SK-N-SH (cell line): Measurements from ENCODE around the gene HES6. TPM values are rescaled to one million over a fixed set of nuclear protein-coding genes. Genes with fewer than 3 reads are reported as not detected.

ENCODE experiments used
- CTCF ChIA-PET: fragments of 300-600, 350-600 bp; formaldehyde crosslinking; extraction: SDS; loops from one replicate; lab custom pipeline; 2021; lab: Yijun Ruan, JAX
- POLR2A ChIA-PET: fragments of 350-600 bp; sonication (Branson Sonifier 250); formaldehyde crosslinking; extraction: SDS; loops from one replicate; lab custom pipeline; 2020; ENCODE audit warnings: antibody characterized with exemption, inconsistent platforms; lab: Yijun Ruan, JAX
- DNase-seq: peaks from one replicate; pipeline ENCODE4 v3.0.0; 2012
- H2AFZ ChIP-seq: fragments of 200-600 bp; sonication (generic); 2 replicates; pipeline ENCODE4 v1.8.1; 2016; ENCODE audit warnings: antibody characterized with exemption, mild to moderate bottlenecking, low read depth
- H3F3A ChIP-seq: fragments of 200-600 bp; sonication (generic); replicated peaks from 2 replicates; pipeline ENCODE3; 2016; ENCODE audit warnings: antibody characterized with exemption, mild to moderate bottlenecking; ENCODE audit not compliant: insufficient read depth
- H3K27ac ChIP-seq, 2 experiments: fragments of 200-500 bp in 1 of 2; fragments of 200-600 bp in 1 of 2; sonication (Bioruptor generic) in 1 of 2; sonication (generic), shearing (Covaris generic) in 1 of 2; 2 replicates each; pipeline versions ENCODE4 v1.5.1 to v1.6.1; 2014 to 2016; ENCODE audit warnings: low read depth in 2 of 2, inconsistent platforms in 1 of 2, low read length in 1 of 2, mild to moderate bottlenecking in 1 of 2, mixed read lengths in 1 of 2
- H3K27me3 ChIP-seq: fragments of 200-600 bp; sonication (generic), shearing (Covaris generic); 2 replicates; pipeline ENCODE4 v1.6.1; 2016; ENCODE audit warnings: mixed run types; ENCODE audit not compliant: insufficient read depth
- H3K36me3 ChIP-seq, 2 experiments: fragments of 200-500 bp in 1 of 2; fragments of 200-600 bp in 1 of 2; sonication (Bioruptor generic) in 1 of 2; sonication (generic) in 1 of 2; replicated peaks in 1 of 2; 2 replicates each; pipeline versions ENCODE3 to v1.5.1; 2014 to 2016; ENCODE audit warnings: low read length in 1 of 2, mild to moderate bottlenecking in 1 of 2; ENCODE audit not compliant: insufficient read depth in 2 of 2, control insufficient read depth in 1 of 2
- H3K4me1 ChIP-seq, 2 experiments: fragments of 200-500 bp in 1 of 2; fragments of 200-600 bp in 1 of 2; sonication (Bioruptor generic) in 1 of 2; sonication (generic), shearing (Covaris generic) in 1 of 2; 2 replicates each; pipeline versions ENCODE4 v1.5.1 to v1.6.1; 2014 to 2016; ENCODE audit warnings: low read depth in 1 of 2, low read length in 1 of 2, mixed run types in 1 of 2; ENCODE audit not compliant: insufficient read depth in 2 of 2, control insufficient read depth in 1 of 2
- H3K4me2 ChIP-seq: fragments of 200-600 bp; sonication (generic), shearing (Covaris generic); 2 replicates; pipeline ENCODE4 v1.6.1; 2017; ENCODE audit warnings: mixed run types
- H3K4me3 ChIP-seq, 2 experiments: fragments of 200-500 bp in 1 of 2; fragments of 200-600 bp in 1 of 2; sonication (Bioruptor generic) in 1 of 2; sonication (generic), shearing (Covaris generic) in 1 of 2; 2 replicates each; pipeline versions ENCODE4 v1.5.1 to v1.8.1; 2014 to 2016; ENCODE audit warnings: low read depth in 2 of 2, inconsistent platforms in 1 of 2, low read length in 1 of 2, mild to moderate bottlenecking in 1 of 2, mixed read lengths in 1 of 2, moderate library complexity in 1 of 2
- H3K79me2 ChIP-seq: fragments of 200-600 bp; sonication (generic); 2 replicates; pipeline ENCODE4 v1.8.1; 2017; ENCODE audit warnings: mild to moderate bottlenecking; ENCODE audit not compliant: insufficient read depth
- H3K9ac ChIP-seq: fragments of 200-600 bp; sonication (generic); 2 replicates; pipeline ENCODE4 v1.6.1; 2017; ENCODE audit warnings: mixed run types
- H3K9me2 ChIP-seq: fragments of 200-600 bp; sonication (generic); 2 replicates; pipeline ENCODE4 v1.6.1; 2017; ENCODE audit warnings: mixed run types
- H3K9me3 ChIP-seq: fragments of 200-600 bp; sonication (generic); 2 replicates; pipeline ENCODE4 v1.6.1; 2017; ENCODE audit warnings: mixed run types, mild to moderate bottlenecking, moderate library complexity
- H4K20me1 ChIP-seq: fragments of 200-600 bp; sonication (generic); 2 replicates; pipeline ENCODE4 v1.6.1; 2017; ENCODE audit warnings: mild to moderate bottlenecking, mixed run types; ENCODE audit not compliant: insufficient read depth
- EP300 ChIP-seq, 2 experiments: IDR thresholded peaks; 2 replicates each; pipeline versions ENCODE4 v1.4.0 to v1.6.1; 2012; ENCODE audit warnings: borderline replicate concordance in 1 of 2, low read depth in 1 of 2, low read length in 1 of 2
- FOSL2 ChIP-seq: IDR thresholded peaks from 2 replicates; pipeline ENCODE4 v1.4.0; 2012; ENCODE audit warnings: low read depth, mild to moderate bottlenecking, moderate library complexity, borderline replicate concordance
- FOXM1 ChIP-seq: IDR thresholded peaks from 2 replicates; pipeline ENCODE4 v1.4.0; 2012; ENCODE audit warnings: low read depth, mild to moderate bottlenecking
- GABPA ChIP-seq: IDR thresholded peaks from 2 replicates; pipeline ENCODE4 v1.4.0; 2012; ENCODE audit warnings: low read depth, mild to moderate bottlenecking
- GATA2 ChIP-seq: sonication (generic); formaldehyde crosslinking; IDR thresholded peaks from 2 replicates; pipeline ENCODE4 v1.5.0; 2020; ENCODE audit warnings: mild to moderate bottlenecking, missing genetic modification reagents
- MEF2A ChIP-seq: IDR thresholded peaks from 2 replicates; pipeline ENCODE4 v1.4.0; 2012; ENCODE audit warnings: low read depth, borderline replicate concordance
- NFIC ChIP-seq: IDR thresholded peaks from 2 replicates; pipeline ENCODE4 v1.4.0; 2012; ENCODE audit warnings: borderline replicate concordance
- NRF1 ChIP-seq: IDR thresholded peaks from 2 replicates; pipeline ENCODE4 v1.6.1; 2012; ENCODE audit warnings: low read depth, mild to moderate bottlenecking, low read length
- POLR2AphosphoS5 ChIP-seq: IDR thresholded peaks from 2 replicates; pipeline ENCODE4 v1.6.1; 2012; ENCODE audit warnings: low read depth, low read length
- RAD21 ChIP-seq: IDR thresholded peaks from 2 replicates; pipeline ENCODE4 v1.6.1; 2012; ENCODE audit warnings: mild to moderate bottlenecking, low read length
- RXRA ChIP-seq: IDR thresholded peaks from 2 replicates; pipeline ENCODE4 v1.4.0; 2012; ENCODE audit warnings: low read depth, mild to moderate bottlenecking, borderline replicate concordance
- SIN3A ChIP-seq: IDR thresholded peaks from 2 replicates; pipeline ENCODE4 v1.6.1; 2012; ENCODE audit warnings: low read depth, mild to moderate bottlenecking, low read length, moderate library complexity, borderline replicate concordance
- SMC3 ChIP-seq: IDR thresholded peaks from 2 replicates; pipeline ENCODE4 v1.6.1; 2012; ENCODE audit warnings: low read depth, low read length, improper control_type of control experiment
- USF1 ChIP-seq: IDR thresholded peaks from 2 replicates; pipeline ENCODE4 v1.4.0; 2012; ENCODE audit warnings: low read depth, borderline replicate concordance
- USF2 ChIP-seq: fragments of 150-350 bp; IDR thresholded peaks from 2 replicates; pipeline ENCODE4 v1.6.1; 2017; ENCODE audit warnings: antibody characterized with exemption, low read length, low read depth, borderline replicate concordance
- WGBS: methylation state at CpG from one replicate; pipeline ENCODE4 v1.1.6; 2017; ENCODE audit warnings: low lambda C conversion rate; 5-methylcytosine and 5-hydroxymethylcytosine counted together
- polyA plus RNA-seq, 3 experiments: library from polyadenylated mRNA; depleted of rRNA; stranded (reverse); fragments of >200 nt; gene quantifications; 2 replicates each; pipeline ENCODE4 v1.2.3, GENCODE V29; 2012
- TF ChIP-seq, protein P1 (sequence below): IDR thresholded peaks from 2 replicates; pipeline ENCODE4 v1.6.1; 2012; ENCODE audit warnings: mild to moderate bottlenecking, low read depth, low read length, moderate library complexity
- TF ChIP-seq, protein P2 (sequence below): IDR thresholded peaks from 2 replicates; pipeline ENCODE4 v1.4.0; 2012; ENCODE audit warnings: low read depth
- TF ChIP-seq, protein P3 (sequence below): IDR thresholded peaks from 2 replicates; pipeline ENCODE4 v1.4.0; 2012; ENCODE audit warnings: low read depth, borderline replicate concordance
- TF ChIP-seq, protein P4 (sequence below): fragments of 150-350 bp; IDR thresholded peaks from 2 replicates; pipeline ENCODE4 v1.6.1; 2016; ENCODE audit warnings: mild to moderate bottlenecking, low read depth, low read length
- TF ChIP-seq, protein P5 (sequence below): fragments of 200-600 bp; sonication (generic); IDR thresholded peaks from 2 replicates; pipeline ENCODE4 v1.6.1; 2017; ENCODE audit warnings: antibody characterized with exemption, mild to moderate bottlenecking, moderate library complexity

The HES6 gene
- polyA plus RNA-seq, 1 of the 3 experiments (the other 2 are of a cell fraction) = 3.6 TPM

DNA sequence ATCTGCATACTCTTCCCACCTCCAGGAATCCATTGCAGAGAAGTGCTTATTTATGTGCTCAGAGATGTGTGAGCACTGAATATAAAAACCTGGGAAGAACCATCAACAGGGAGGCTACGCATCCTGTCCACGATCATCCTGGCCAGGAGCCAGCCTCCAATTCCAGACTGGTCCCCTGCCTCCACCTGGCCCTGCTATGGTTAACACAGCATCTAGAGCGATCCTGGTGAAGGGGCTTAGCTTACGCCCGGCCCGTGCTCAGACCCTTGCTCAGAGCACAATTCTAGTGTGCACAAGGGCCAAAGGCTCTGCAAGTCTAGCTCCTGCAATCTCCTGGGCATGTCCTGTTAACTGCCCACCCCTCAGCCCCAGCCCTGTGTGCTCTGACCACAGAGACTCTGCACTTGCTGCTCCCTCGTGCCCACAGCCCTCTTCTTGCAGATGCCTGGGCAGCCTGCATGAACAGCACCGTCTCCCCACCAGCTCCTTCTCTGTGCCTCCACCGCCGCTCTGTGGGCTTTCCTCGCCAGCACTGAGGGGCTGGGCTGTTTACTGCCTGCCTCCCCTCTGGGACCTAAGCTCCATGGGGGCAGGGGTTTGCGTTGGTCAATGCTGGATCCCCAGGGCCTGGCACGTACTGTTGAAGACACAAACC lies 42.1 kb upstream of the HES6 start:
- no peaks in the 10 kb centered on the region for H3K27me3 ChIP-seq
- ChIA-PET POLR2A (no interaction called here), CTCF (interaction anchor here (1.2 kb wide), 2 partner anchors 18 to 26 kb away, joined by 3 to 6 read pairs; no protein-coding TSS in a partner anchor)
- no peak overlapping the region for H2AFZ ChIP-seq
- peaks cover 10% of the 10 kb centered on the region; the same call in 1 of the 2 replicates for H4K20me1 ChIP-seq
- TF ChIP-seq GABPA = no peak
- TF ChIP-seq, protein P1, sequence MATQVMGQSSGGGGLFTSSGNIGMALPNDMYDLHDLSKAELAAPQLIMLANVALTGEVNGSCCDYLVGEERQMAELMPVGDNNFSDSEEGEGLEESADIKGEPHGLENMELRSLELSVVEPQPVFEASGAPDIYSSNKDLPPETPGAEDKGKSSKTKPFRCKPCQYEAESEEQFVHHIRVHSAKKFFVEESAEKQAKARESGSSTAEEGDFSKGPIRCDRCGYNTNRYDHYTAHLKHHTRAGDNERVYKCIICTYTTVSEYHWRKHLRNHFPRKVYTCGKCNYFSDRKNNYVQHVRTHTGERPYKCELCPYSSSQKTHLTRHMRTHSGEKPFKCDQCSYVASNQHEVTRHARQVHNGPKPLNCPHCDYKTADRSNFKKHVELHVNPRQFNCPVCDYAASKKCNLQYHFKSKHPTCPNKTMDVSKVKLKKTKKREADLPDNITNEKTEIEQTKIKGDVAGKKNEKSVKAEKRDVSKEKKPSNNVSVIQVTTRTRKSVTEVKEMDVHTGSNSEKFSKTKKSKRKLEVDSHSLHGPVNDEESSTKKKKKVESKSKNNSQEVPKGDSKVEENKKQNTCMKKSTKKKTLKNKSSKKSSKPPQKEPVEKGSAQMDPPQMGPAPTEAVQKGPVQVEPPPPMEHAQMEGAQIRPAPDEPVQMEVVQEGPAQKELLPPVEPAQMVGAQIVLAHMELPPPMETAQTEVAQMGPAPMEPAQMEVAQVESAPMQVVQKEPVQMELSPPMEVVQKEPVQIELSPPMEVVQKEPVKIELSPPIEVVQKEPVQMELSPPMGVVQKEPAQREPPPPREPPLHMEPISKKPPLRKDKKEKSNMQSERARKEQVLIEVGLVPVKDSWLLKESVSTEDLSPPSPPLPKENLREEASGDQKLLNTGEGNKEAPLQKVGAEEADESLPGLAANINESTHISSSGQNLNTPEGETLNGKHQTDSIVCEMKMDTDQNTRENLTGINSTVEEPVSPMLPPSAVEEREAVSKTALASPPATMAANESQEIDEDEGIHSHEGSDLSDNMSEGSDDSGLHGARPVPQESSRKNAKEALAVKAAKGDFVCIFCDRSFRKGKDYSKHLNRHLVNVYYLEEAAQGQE = no peak
- no peak for TF ChIP-seq GATA2 (CRISPR knock-in tag)
- no peak for TF ChIP-seq SMC3
- TF ChIP-seq FOSL2 = no peak
- TF ChIP-seq MEF2A = no peak
- TF ChIP-seq, protein P2, sequence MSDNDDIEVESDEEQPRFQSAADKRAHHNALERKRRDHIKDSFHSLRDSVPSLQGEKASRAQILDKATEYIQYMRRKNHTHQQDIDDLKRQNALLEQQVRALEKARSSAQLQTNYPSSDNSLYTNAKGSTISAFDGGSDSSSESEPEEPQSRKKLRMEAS = no peak
- TF ChIP-seq, protein P3, sequence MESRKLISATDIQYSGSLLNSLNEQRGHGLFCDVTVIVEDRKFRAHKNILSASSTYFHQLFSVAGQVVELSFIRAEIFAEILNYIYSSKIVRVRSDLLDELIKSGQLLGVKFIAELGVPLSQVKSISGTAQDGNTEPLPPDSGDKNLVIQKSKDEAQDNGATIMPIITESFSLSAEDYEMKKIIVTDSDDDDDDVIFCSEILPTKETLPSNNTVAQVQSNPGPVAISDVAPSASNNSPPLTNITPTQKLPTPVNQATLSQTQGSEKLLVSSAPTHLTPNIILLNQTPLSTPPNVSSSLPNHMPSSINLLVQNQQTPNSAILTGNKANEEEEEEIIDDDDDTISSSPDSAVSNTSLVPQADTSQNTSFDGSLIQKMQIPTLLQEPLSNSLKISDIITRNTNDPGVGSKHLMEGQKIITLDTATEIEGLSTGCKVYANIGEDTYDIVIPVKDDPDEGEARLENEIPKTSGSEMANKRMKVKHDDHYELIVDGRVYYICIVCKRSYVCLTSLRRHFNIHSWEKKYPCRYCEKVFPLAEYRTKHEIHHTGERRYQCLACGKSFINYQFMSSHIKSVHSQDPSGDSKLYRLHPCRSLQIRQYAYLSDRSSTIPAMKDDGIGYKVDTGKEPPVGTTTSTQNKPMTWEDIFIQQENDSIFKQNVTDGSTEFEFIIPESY = no peak
- TF ChIP-seq EP300 (IDR thresholded peaks at IDR 0.05; ENCODE audit: borderline replicate concordance in 1 of 2, low read depth in 1 of 2, low read length in 1 of 2) = no peak
- TF ChIP-seq SIN3A = no peak
- TF ChIP-seq NRF1 = no peak
- no peak for TF ChIP-seq FOXM1
- TF ChIP-seq, protein P4, sequence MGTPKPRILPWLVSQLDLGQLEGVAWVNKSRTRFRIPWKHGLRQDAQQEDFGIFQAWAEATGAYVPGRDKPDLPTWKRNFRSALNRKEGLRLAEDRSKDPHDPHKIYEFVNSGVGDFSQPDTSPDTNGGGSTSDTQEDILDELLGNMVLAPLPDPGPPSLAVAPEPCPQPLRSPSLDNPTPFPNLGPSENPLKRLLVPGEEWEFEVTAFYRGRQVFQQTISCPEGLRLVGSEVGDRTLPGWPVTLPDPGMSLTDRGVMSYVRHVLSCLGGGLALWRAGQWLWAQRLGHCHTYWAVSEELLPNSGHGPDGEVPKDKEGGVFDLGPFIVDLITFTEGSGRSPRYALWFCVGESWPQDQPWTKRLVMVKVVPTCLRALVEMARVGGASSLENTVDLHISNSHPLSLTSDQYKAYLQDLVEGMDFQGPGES = no peak
- TF ChIP-seq RXRA = no peak
- TF ChIP-seq, protein P5, sequence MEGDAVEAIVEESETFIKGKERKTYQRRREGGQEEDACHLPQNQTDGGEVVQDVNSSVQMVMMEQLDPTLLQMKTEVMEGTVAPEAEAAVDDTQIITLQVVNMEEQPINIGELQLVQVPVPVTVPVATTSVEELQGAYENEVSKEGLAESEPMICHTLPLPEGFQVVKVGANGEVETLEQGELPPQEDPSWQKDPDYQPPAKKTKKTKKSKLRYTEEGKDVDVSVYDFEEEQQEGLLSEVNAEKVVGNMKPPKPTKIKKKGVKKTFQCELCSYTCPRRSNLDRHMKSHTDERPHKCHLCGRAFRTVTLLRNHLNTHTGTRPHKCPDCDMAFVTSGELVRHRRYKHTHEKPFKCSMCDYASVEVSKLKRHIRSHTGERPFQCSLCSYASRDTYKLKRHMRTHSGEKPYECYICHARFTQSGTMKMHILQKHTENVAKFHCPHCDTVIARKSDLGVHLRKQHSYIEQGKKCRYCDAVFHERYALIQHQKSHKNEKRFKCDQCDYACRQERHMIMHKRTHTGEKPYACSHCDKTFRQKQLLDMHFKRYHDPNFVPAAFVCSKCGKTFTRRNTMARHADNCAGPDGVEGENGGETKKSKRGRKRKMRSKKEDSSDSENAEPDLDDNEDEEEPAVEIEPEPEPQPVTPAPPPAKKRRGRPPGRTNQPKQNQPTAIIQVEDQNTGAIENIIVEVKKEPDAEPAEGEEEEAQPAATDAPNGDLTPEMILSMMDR = no peak
- no peak for TF ChIP-seq USF1
- no peak for TF ChIP-seq NFIC
- no peak for TF ChIP-seq USF2
- no peak for TF ChIP-seq RAD21
- TF ChIP-seq POLR2AphosphoS5 = no peak
- H3K9me2 ChIP-seq = no peaks in the 10 kb centered on the region
- H3K27ac ChIP-seq = no peak overlapping the region
- no peaks in the 10 kb centered on the region for H3F3A ChIP-seq
- H3K4me2 ChIP-seq = no peak overlapping the region
- H3K79me2 ChIP-seq = peaks cover 11% of the 10 kb centered on the region; the same call in 1 of the 2 replicates
- peaks cover 0 to 2% of the 10 kb centered on the region in 2 experiments; a peak in 2 of 4 replicates for H3K4me1 ChIP-seq
- H3K4me3 ChIP-seq = no peak overlapping the region
- DNase-seq = no peak
- no peaks in the 10 kb centered on the region for H3K9me3 ChIP-seq
- no peaks in the 10 kb centered on the region for H3K36me3 ChIP-seq
- 90% methylated on average over 13 of the region's 13 CpGs for WGBS
- no peak overlapping the region for H3K9ac ChIP-seq
